Ishikawa (cell line): ENCODE data around the gene TNK2.

Experiments
- CEBPB ChIP-seq: IDR thresholded peaks from 2 replicates; pipeline ENCODE4 v1.6.1; 2012
- CREB1 ChIP-seq: IDR thresholded peaks from 2 replicates; pipeline ENCODE4 v1.6.1; 2012; ENCODE audit warnings: low read depth
- EGR1 ChIP-seq: IDR thresholded peaks from 2 replicates; pipeline ENCODE4 v1.6.1; 2012
- EP300 ChIP-seq: IDR thresholded peaks from 2 replicates; pipeline ENCODE4 v1.6.1; 2012; ENCODE audit warnings: borderline replicate concordance
- FOXM1 ChIP-seq: IDR thresholded peaks from 2 replicates; pipeline ENCODE4 v1.6.1; 2012; ENCODE audit warnings: low read depth, borderline replicate concordance
- NFIC ChIP-seq: IDR thresholded peaks from 2 replicates; pipeline ENCODE4 v1.6.1; 2012
- RAD21 ChIP-seq: IDR thresholded peaks from 2 replicates; pipeline ENCODE4 v1.6.1; 2012; ENCODE audit warnings: low read depth
- TAF1 ChIP-seq: IDR thresholded peaks from 2 replicates; pipeline ENCODE4 v1.6.1; 2012; ENCODE audit warnings: low read depth, mild to moderate bottlenecking
- TCF12 ChIP-seq: IDR thresholded peaks from 2 replicates; pipeline ENCODE4 v1.6.1; 2012; ENCODE audit warnings: low read depth
- TEAD4 ChIP-seq: IDR thresholded peaks from 2 replicates; pipeline ENCODE4 v1.6.1; 2012
- YY1 ChIP-seq: IDR thresholded peaks from 2 replicates; pipeline ENCODE4 v1.6.1; 2012; ENCODE audit warnings: low read depth
- ZBTB7A ChIP-seq: IDR thresholded peaks from 2 replicates; pipeline ENCODE4 v1.6.1; 2012; ENCODE audit warnings: low read depth
- TF ChIP-seq, protein P1 (sequence below): IDR thresholded peaks from 2 replicates; pipeline ENCODE4 v1.6.1; 2012
- TF ChIP-seq, protein P2 (sequence below): IDR thresholded peaks from 2 replicates; pipeline ENCODE4 v1.6.1; 2012; ENCODE audit warnings: low read depth, mild to moderate bottlenecking
- TF ChIP-seq, protein P3 (sequence below): IDR thresholded peaks from 2 replicates; pipeline ENCODE4 v1.6.1; 2012

TNK2 gene

DNA sequence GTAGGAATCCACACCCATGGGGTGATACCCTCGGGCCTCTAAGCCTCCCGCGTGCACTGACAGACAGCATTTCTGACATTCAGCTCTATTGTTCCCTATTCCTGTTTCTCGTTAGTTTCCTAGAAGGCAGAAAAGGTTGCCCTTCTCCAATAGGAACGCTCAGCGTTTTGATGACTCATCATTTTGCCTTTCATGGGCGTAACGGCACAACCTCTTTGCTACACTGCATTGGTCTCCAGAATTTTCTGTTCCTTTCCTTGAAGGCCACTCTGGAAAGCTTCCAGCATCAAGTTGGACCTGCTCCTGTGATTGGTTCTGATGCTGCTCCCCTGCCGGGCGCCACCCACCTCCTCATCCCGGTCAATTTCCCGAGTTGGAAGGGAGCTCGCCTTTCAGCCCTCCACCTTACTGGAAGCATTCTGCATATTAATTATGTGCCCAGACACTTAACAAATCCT is 13.0 kb upstream of the TNK2 start:
- peak; percentile 56 for TF ChIP-seq EGR1
- peak; percentile 48; the same call in 1 of the 2 replicates for TF ChIP-seq CREB1
- no peak for TF ChIP-seq CEBPB
- no peak for TF ChIP-seq YY1
- no peak for TF ChIP-seq EP300
- peak; percentile 83 for TF ChIP-seq NFIC
- no peak for TF ChIP-seq TAF1
- TF ChIP-seq RAD21 = no peak
- TF ChIP-seq, protein P1, sequence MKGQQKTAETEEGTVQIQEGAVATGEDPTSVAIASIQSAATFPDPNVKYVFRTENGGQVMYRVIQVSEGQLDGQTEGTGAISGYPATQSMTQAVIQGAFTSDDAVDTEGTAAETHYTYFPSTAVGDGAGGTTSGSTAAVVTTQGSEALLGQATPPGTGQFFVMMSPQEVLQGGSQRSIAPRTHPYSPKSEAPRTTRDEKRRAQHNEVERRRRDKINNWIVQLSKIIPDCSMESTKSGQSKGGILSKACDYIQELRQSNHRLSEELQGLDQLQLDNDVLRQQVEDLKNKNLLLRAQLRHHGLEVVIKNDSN = no peak
- TF ChIP-seq TEAD4 = peak; percentile 14; the same call in 1 of the 2 replicates
- no peak for TF ChIP-seq FOXM1
- TF ChIP-seq, protein P2, sequence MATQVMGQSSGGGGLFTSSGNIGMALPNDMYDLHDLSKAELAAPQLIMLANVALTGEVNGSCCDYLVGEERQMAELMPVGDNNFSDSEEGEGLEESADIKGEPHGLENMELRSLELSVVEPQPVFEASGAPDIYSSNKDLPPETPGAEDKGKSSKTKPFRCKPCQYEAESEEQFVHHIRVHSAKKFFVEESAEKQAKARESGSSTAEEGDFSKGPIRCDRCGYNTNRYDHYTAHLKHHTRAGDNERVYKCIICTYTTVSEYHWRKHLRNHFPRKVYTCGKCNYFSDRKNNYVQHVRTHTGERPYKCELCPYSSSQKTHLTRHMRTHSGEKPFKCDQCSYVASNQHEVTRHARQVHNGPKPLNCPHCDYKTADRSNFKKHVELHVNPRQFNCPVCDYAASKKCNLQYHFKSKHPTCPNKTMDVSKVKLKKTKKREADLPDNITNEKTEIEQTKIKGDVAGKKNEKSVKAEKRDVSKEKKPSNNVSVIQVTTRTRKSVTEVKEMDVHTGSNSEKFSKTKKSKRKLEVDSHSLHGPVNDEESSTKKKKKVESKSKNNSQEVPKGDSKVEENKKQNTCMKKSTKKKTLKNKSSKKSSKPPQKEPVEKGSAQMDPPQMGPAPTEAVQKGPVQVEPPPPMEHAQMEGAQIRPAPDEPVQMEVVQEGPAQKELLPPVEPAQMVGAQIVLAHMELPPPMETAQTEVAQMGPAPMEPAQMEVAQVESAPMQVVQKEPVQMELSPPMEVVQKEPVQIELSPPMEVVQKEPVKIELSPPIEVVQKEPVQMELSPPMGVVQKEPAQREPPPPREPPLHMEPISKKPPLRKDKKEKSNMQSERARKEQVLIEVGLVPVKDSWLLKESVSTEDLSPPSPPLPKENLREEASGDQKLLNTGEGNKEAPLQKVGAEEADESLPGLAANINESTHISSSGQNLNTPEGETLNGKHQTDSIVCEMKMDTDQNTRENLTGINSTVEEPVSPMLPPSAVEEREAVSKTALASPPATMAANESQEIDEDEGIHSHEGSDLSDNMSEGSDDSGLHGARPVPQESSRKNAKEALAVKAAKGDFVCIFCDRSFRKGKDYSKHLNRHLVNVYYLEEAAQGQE = no peak
- no peak for TF ChIP-seq ZBTB7A
- TF ChIP-seq TCF12 = 0 out of 2 replicates have a peak, but pooled peaks have one; percentile 37
- TF ChIP-seq, protein P3, sequence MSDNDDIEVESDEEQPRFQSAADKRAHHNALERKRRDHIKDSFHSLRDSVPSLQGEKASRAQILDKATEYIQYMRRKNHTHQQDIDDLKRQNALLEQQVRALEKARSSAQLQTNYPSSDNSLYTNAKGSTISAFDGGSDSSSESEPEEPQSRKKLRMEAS = peak; percentile 84

DNA sequence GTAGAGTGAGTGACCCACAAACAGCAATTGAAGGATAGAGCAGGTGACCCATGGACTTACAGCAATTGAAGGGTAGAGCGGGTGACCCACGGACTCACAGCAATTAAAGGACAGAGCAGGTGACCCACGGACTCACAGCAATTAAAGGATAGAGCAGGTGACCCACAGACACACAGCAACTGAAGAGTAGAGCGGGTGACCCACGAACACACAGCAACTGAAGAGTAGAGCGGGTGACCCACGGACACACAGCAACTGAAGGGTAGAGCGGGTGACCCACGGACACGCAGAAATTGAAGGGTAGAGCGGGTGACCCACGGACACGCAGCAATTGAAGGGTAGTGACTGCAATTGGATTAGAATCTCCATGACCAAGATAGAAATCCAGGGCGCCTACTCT is 9.8 kb upstream of the TNK2 start:
- TF ChIP-seq, protein P3 = no peak
- TF ChIP-seq NFIC (no peak), TAF1 (no peak), ZBTB7A (no peak), TEAD4 (no peak), FOXM1 (no peak), EGR1 (no peak), YY1 (no peak), CEBPB (no peak), TCF12 (no peak)
- TF ChIP-seq, protein P1 = no peak
- TF ChIP-seq, protein P2 = no peak

DNA sequence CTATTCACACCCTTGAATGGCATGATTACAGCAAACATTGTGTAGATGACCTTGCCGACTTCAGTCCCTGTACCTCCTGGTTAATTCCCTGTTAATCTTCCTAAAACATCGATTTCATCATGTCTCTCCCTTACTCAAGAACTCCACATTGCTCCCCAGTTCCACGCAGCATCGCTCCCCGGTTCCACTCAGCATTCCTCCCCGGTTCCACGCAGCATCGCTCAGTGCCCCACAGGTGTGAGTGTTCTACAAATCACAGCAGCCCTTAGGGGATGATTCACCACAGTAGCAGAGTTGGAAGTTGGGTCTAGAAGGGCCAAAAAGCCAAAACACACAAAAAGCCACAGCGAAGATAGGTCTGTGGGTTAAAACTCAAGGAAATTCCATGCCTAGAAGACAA is 8.6 kb upstream of the TNK2 start:
- TF ChIP-seq, protein P3 = no peak
- TF ChIP-seq CEBPB (no peak), YY1 (no peak), RAD21 (no peak), TEAD4 (no peak), CREB1 (no peak), ZBTB7A (no peak), FOXM1 (no peak), EP300 (no peak), EGR1 (no peak), TAF1 (no peak), NFIC (no peak), TCF12 (no peak)
- TF ChIP-seq, protein P2 = no peak
- TF ChIP-seq, protein P1 = no peak

DNA sequence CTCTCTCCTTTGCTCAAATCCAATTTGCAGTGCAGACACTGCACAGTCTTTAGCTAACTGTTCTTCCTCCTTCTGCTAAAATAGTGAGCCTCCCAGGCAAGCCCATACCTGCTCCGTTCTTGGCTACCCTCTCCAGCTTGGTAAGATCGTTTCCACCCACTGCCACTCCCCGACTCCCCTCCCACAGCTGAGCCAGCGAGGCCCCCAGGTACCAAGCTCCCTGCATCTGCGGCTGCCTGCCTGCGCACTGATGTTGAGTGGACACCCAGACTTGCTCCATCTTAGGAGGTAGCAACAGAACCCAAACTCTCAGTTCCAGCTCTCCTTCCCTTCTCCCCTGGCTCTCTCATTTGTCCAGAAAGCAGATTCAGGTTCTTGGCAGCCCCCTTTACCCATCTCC is 7.9 kb upstream of the TNK2 start:
- TF ChIP-seq, protein P1 = no peak
- TF ChIP-seq, protein P2 = no peak
- no peak for TF ChIP-seq NFIC
- no peak for TF ChIP-seq FOXM1
- no peak for TF ChIP-seq TEAD4
- no peak for TF ChIP-seq TAF1
- TF ChIP-seq RAD21 = no peak
- no peak for TF ChIP-seq ZBTB7A
- TF ChIP-seq TCF12 = no peak
- TF ChIP-seq YY1 = no peak
- no peak for TF ChIP-seq CREB1
- TF ChIP-seq, protein P3 = no peak
- TF ChIP-seq EGR1 = no peak
- TF ChIP-seq EP300 = no peak
